Measurements from ENCODE around the gene TARDBP. TPM values are rescaled to one million over a fixed set of nuclear protein-coding genes. Genes with fewer than 3 reads are reported as not detected.

Gene TARDBP
- 69.0 and 80.0 TPM in 2 replicates for total RNA-seq

DNA sequence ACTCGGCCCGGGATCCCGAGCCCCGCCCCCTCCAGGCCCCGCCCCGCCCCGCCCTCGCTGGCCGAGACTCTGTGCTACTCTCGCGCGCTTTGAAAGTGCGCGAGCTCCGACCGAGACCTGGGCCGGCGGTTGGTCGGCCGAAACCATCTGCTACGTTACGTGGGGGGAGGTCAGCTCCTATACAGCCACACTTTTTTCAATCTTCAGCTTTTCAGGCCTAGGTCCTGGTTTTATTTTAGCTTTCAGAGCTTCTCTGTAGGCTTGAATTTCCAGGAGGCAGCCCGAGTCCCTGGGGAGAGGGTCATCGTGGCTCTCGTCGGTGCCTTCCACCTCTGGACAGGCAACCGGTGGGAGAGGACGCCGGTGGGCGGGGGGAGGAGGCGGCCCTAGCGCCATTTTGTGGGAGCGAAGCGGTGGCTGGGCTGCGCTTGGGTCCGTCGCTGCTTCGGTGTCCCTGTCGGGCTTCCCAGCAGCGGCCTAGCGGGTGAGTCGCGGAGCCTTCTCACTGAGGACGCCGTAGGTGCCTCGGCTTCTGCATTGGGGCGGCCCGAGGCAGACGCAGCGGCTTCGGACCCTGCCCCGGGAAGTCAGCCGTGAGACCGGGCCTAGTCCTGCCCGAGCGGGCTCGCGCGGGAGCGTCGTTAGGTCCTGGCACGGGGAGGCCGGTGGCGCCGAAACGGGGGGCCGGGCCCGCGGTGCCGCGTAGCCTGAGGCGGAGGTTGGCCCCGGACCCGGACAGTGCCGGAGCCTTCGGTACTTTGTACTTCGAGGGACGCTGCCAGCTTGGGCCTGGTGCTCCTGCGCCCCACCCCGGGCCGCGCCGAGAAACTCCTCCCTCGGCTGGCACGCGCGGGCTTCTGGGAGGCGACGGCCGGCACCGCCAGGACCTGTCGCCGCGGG is at the start of gene TARDBP:
Gene TARDBP, plus strand, starts transcription at position 395 of the 900 bp plus-strand sequence. CDS start 1,074 bp downstream, outside the sequence.

DNA sequence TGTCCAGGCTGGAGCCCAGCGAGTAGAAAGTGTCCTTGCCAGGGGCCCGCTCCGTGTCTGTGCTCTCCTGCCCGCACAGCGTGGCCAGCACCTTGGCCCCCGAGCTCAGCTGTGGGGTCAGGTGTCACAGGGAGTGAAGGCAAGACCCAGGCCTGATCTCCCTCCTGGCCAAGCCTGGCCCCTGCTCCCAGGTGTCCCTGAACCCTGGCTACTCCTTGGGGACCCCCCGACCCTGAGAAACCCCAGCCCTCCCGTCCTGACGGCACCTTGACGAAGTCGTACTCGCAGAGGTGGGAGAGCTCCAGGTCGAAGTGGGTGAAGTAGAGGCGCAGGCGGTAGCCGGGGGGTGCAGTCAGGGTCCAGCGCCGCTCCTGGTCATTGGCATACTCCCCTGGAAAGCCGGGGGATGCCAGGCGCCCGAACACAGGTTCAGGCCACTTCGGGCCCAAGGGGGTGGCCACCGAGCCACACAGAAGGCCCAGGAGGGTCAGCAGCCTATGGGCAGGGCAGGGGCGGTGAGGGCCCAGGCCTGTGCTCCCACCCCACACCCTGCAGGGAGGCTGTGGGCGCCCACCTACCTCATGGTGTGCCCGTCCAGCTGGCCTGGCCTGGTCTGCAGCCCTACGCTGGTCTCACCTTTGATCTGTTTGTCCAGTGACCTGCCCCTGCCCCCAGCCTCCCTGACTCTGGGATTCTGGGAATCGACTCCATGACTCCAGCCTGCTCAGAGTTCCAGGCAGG is 34.3 kb downstream of the TARDBP start, which contains the start of gene MASP2:
Gene MASP2, minus strand, starts transcription at position 615 of the 741 bp plus-strand sequence. Its CDS starts 32 bp downstream, at position 583.

DNA sequence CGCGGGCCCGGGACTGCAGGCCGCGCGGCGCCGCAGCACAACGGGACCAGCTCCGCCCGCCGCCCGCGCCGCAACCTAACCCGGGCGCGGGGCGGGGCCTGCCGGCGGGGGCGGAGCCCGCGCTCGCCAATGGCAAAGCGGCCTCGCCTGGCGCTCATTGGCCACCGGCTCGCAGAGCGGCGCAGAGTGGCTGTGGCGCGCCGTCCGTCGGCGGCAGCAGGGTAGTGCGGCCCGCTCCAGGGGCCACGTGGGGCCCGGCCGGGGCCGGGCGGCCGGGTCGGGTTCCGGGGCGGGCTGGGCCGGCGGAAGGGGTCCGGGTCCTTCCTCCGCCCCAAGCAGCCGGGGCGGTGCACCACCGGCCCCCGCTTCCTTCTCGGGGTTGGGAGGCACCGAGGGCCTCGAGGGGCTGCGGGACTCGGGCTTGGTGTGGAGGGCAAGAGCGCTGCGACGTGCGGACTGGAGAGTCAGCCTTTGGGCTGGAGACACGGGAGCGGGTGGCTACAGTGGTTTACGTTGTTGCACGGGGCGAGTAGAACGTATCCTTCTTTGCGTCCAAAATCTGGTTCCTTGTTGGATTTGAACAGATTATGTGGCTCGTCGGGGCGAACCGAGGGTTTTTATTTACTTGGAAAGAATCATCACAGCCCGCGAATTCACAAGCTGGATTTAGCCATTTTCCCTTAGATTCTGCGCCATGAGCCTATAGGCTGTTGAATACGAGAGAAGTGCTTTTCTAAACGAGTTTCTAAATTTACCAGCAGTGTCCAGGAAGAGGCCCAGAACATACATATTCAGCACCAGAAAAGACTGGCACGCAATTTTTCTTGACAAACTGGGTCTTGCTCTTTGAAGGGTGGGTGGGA is 47.7 kb downstream of the TARDBP start, which contains the start of gene SRM:
Gene SRM, minus strand, starts transcription at position 51 of the 863 bp plus-strand sequence. CDS start 75 bp downstream, outside the sequence.

Other genes with a start within 250 kb of the TARDBP start
- gene CASZ1, start 216.0 kb upstream of the TARDBP start, total RNA-seq, result 1.7 and 2.9 TPM in 2 replicates
- not detected in 2 replicates for gene MASP2, start 34.6 kb downstream of the TARDBP start, total RNA-seq
- 35.9 and 44.4 TPM in 2 replicates for gene SRM, start 47.4 kb downstream of the TARDBP start, total RNA-seq
- gene EXOSC10, start 87.2 kb downstream of the TARDBP start, total RNA-seq, result 74.5 and 95.1 TPM in 2 replicates
- not detected in 2 replicates for gene ANGPTL7, start 176.7 kb downstream of the TARDBP start, total RNA-seq
- gene MTOR, start 249.9 kb downstream of the TARDBP start, total RNA-seq, result 50.7 and 54.2 TPM in 2 replicates